Mesendoderm (in vitro differentiated cells): ENCODE measurements around the gene TAF4B.
A peak's percentile ranks its signal among the peaks of the same experiment; 100 is the strongest.

Source experiments
- DNase-seq: peaks from one replicate; pipeline ENCODE4 v3.0.0; 2013
- H2AK5ac ChIP-seq: 2 replicates; pipeline ENCODE4 v1.6.1; 2013; ENCODE audit warnings: low read length, inconsistent platforms
- H2BK120ac ChIP-seq: 2 replicates; pipeline ENCODE4 v1.6.1; 2013; ENCODE audit warnings: low read depth, mild to moderate bottlenecking, low read length, moderate library complexity, mixed read lengths
- H2BK15ac ChIP-seq: replicated peaks from 2 replicates; pipeline ENCODE4 v1.6.1; 2013; ENCODE audit warnings: low read depth, mild to moderate bottlenecking, moderate library complexity
- H2BK5ac ChIP-seq: 2 replicates; pipeline ENCODE4 v1.6.1; 2013; ENCODE audit warnings: low read length, inconsistent platforms
- H3K18ac ChIP-seq: 2 replicates; pipeline ENCODE4 v1.6.1; 2013; ENCODE audit warnings: mild to moderate bottlenecking, low read length, mixed read lengths
- H3K23ac ChIP-seq: one replicate; pipeline ENCODE4 v1.6.1; 2013; ENCODE audit warnings: low read length
- H3K27ac ChIP-seq: 2 replicates; pipeline ENCODE4 v1.5.1; 2013; ENCODE audit warnings: low read depth, mild to moderate bottlenecking, inconsistent platforms, low read length, moderate library complexity
- H3K27me3 ChIP-seq: 2 replicates; pipeline ENCODE4 v1.6.1; 2013; ENCODE audit warnings: low read length, control low read depth, mild to moderate bottlenecking, inconsistent platforms; ENCODE audit not compliant: insufficient read depth, poor library complexity
- H3K36me3 ChIP-seq: 2 replicates; pipeline ENCODE4 v1.6.1; 2013; ENCODE audit warnings: low read length, inconsistent platforms; ENCODE audit not compliant: control insufficient read depth, insufficient read depth
- H3K4ac ChIP-seq: one replicate; pipeline ENCODE4 v1.6.1; 2013; ENCODE audit warnings: low read depth, mild to moderate bottlenecking, low read length, moderate library complexity
- H3K4me1 ChIP-seq: 2 replicates; pipeline ENCODE4 v1.6.1; 2013; ENCODE audit warnings: low read depth, low read length, inconsistent platforms; ENCODE audit not compliant: control insufficient read depth
- H3K4me2 ChIP-seq: 2 replicates; pipeline ENCODE4 v1.6.1; 2013; ENCODE audit warnings: low read length
- H3K4me3 ChIP-seq: 2 replicates; pipeline ENCODE4 v1.5.1; 2013; ENCODE audit warnings: mild to moderate bottlenecking, low read length
- H3K56ac ChIP-seq: one replicate; pipeline ENCODE4 v1.6.1; 2013; ENCODE audit warnings: low read length
- H3K79me1 ChIP-seq: 2 replicates; pipeline ENCODE4 v1.6.1; 2013; ENCODE audit warnings: low read length, inconsistent platforms
- H3K79me2 ChIP-seq: 2 replicates; pipeline ENCODE4 v1.6.1; 2013; ENCODE audit warnings: mild to moderate bottlenecking, low read length; ENCODE audit not compliant: control insufficient read depth, insufficient read depth
- H3K9ac ChIP-seq: 2 replicates; pipeline ENCODE4 v1.6.1; 2013; ENCODE audit warnings: low read length, inconsistent platforms
- H4K5ac ChIP-seq: one replicate; pipeline ENCODE4 v1.6.1; 2013; ENCODE audit warnings: low read length
- H4K8ac ChIP-seq: one replicate; pipeline ENCODE4 v1.6.1; 2013; ENCODE audit warnings: low read depth, mild to moderate bottlenecking, control low read depth, low read length, moderate library complexity
- WGBS: extraction: QIAGEN DNeasy Blood & Tissue Kit; methylation state at CpG from one replicate; pipeline ENCODE4 v1.1.7; 2013; ENCODE audit warnings: low lambda C conversion rate, missing lambda C conversion rate; ENCODE audit not compliant: insufficient coverage; ENCODE audit errors: extremely low coverage; 5-methylcytosine and 5-hydroxymethylcytosine counted together

The TAF4B gene

DNA sequence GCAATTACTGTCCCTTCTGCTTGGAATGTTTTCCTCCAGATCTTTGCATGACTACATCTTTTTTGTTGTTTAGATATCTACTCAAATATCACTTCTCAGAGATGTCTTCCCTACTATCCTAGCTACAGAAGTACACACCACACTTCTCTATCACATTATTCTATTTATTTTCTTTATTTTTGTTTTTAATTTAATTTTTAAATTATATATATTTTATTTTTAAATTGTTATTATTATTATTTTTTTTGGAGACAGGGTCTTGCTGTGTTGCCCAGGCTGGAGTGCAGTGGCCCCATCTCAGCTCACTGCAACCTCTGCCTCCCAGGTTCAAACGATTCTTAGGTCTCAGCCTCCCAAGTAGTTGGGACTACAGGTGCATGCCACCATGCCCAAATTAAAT lies 106.7 kb downstream of the TAF4B start:
- no peak overlapping the region for H3K9ac ChIP-seq
- no peak overlapping the region for H3K4me3 ChIP-seq
- no peaks in the 10 kb centered on the region for H3K4me1 ChIP-seq
- H4K5ac ChIP-seq, result no peak overlapping the region
- H2BK15ac ChIP-seq, result no peak overlapping the region
- H3K27me3 ChIP-seq, result no peaks in the 10 kb centered on the region
- H2BK120ac ChIP-seq, result no peak overlapping the region
- no peak overlapping the region for H3K56ac ChIP-seq
- H2BK5ac ChIP-seq, result no peak overlapping the region
- no peak for DNase-seq
- no peaks in the 10 kb centered on the region for H3K36me3 ChIP-seq
- H2AK5ac ChIP-seq, result no peak overlapping the region
- H3K23ac ChIP-seq, result no peak overlapping the region
- H3K4ac ChIP-seq, result no peak overlapping the region
- H3K4me2 ChIP-seq, result no peak overlapping the region
- H4K8ac ChIP-seq, result no peak overlapping the region
- H3K79me2 ChIP-seq, result no peaks in the 10 kb centered on the region
- no peaks in the 10 kb centered on the region for H3K79me1 ChIP-seq
- no CpG with 5 or more reads among the region's 1 CpG for WGBS
- H3K18ac ChIP-seq, result no peak overlapping the region
- no peak overlapping the region for H3K27ac ChIP-seq

DNA sequence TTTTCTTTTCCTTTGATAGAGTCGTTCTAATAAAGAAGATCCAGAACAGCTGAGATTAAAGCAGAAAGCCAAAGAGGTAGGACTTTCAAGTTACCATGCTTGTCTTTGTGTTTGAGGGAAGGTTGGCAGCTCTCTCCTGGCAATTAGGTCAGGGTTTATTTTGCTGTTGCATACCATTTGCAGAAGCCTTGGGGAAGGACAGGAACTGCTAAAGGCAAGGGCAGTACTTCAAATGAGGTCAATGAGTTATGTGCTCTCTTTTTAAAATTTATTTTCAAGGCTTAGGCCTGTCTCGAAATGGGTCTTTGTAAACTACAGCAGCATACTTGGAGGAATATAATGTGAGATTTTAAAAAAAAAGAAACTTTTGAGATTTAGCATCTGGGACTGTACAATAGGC lies 108.9 kb downstream of the TAF4B start:
- no peak overlapping the region for H3K4me3 ChIP-seq
- H2BK120ac ChIP-seq, result no peak overlapping the region
- H4K8ac ChIP-seq, result no peak overlapping the region
- H3K23ac ChIP-seq, result peak overlapping the region; percentile 45
- no peak overlapping the region for H2AK5ac ChIP-seq
- H3K36me3 ChIP-seq, result no peaks in the 10 kb centered on the region
- H3K4ac ChIP-seq, result no peak overlapping the region
- no peaks in the 10 kb centered on the region for H3K4me1 ChIP-seq
- DNase-seq, result peak; percentile 44
- no peak overlapping the region for H4K5ac ChIP-seq
- H3K27me3 ChIP-seq, result no peaks in the 10 kb centered on the region
- H3K56ac ChIP-seq, result peak overlapping the region; percentile 42
- H3K18ac ChIP-seq, result peak overlapping the region; percentile 75
- no peak overlapping the region for H3K27ac ChIP-seq
- no peak overlapping the region for H3K9ac ChIP-seq
- no peaks in the 10 kb centered on the region for H3K79me1 ChIP-seq
- no peak overlapping the region for H2BK15ac ChIP-seq
- no CpG with 5 or more reads among the region's 2 CpGs for WGBS
- no peak overlapping the region for H3K4me2 ChIP-seq
- H3K79me2 ChIP-seq, result no peaks in the 10 kb centered on the region
- H2BK5ac ChIP-seq, result no peak overlapping the region

DNA sequence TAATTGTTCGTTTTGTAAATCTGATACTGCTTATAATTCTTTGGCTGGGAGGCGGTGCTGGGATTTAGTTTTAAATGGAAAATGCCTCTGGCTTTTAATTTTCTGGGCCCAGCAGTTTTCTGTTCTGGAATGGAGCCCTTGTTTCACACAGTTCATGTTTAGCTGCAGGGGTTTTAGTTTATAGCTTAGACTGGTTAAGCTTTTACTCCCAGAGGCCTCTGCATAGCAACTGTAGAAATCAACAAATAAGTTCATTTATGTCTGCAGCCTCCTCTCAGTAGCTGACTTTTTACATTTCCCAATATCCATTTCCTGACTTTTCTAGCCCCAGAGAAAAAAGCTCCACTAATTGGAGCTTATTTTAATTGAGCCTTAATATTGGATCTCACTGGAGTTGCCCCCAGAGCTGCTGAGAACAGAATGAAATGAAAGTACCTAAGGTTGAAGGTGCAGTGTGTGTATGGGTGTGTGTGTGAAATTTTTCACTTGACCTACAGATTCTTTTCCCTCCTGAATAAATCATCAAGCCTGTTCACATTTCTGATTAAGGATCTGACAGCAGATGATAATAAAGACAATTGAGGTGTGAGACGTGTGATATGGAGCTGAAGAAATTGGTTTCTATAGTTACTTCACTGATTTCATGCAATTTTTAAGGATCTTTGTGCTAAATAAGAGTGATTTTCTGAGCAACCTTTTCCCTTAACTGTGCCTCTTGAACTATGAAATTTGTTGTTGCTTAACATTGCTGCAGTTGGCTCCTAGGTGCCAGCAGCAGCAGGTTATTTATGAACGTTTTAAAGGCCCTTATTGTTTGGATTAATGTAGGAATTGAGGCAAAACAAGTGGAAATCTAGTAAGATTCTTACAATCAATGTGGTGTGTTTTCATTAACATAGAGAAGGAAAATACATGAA lies 109.6 kb downstream of the TAF4B start:
- Histone ChIP-seq H4K5ac (no peak overlapping the region), H3K27ac (peak overlapping the region; percentile 70)
- WGBS, result no CpG with 5 or more reads among the region's 4 CpGs

DNA sequence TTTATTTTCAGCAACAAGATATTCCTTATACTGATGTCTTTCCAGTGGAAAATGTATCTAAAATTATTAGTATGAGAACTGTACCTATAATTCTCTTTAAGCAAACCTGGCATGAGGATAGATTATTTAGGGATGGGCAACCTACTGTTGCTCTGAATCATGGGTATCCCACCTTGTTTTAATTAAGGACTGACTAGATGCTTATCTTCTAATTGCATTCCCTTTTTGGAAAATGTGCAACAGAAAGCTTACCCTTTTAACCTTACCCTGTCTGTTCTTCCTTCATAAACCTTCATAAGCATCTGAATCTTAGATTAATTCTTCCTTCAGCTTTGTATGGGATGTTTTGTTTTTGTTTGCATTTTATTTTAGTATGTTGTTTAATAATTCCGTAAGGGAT lies 110.3 kb downstream of the TAF4B start:
- Histone ChIP-seq H3K4me2 (no peak overlapping the region), H3K18ac (no peak overlapping the region), H3K4me1 (no peaks in the 10 kb centered on the region), H3K36me3 (no peaks in the 10 kb centered on the region), H3K79me2 (no peaks in the 10 kb centered on the region), H2BK15ac (no peak overlapping the region), H3K27ac (no peak overlapping the region), H3K79me1 (no peaks in the 10 kb centered on the region), H3K56ac (no peak overlapping the region), H4K8ac (no peak overlapping the region), H2AK5ac (no peak overlapping the region), H3K27me3 (no peaks in the 10 kb centered on the region), H2BK5ac (no peak overlapping the region), H4K5ac (no peak overlapping the region), H3K9ac (no peak overlapping the region), H3K4me3 (no peak overlapping the region), H2BK120ac (no peak overlapping the region), H3K4ac (no peak overlapping the region), H3K23ac (no peak overlapping the region)
- no CpG with 5 or more reads among the region's 1 CpG for WGBS
- no peak for DNase-seq

More for the DNA sequence above, 109.6 kb downstream of the TAF4B start:
- DNase-seq, result peak; percentile 26
- Histone ChIP-seq H2BK15ac (no peak overlapping the region), H3K36me3 (no peaks in the 10 kb centered on the region), H3K79me1 (no peaks in the 10 kb centered on the region), H3K9ac (no peak overlapping the region), H3K56ac (no peak overlapping the region), H3K4me2 (no peak overlapping the region), H3K79me2 (no peaks in the 10 kb centered on the region), H4K8ac (peak overlapping the region; percentile 39), H3K4me3 (no peak overlapping the region), H3K18ac (peak overlapping the region; percentile 75), H3K4me1 (no peaks in the 10 kb centered on the region), H2AK5ac (no peak overlapping the region), H3K4ac (no peak overlapping the region), H2BK5ac (no peak overlapping the region), H3K27me3 (no peaks in the 10 kb centered on the region), H3K23ac (no peak overlapping the region), H2BK120ac (peak overlapping the region; percentile 45)

DNA sequence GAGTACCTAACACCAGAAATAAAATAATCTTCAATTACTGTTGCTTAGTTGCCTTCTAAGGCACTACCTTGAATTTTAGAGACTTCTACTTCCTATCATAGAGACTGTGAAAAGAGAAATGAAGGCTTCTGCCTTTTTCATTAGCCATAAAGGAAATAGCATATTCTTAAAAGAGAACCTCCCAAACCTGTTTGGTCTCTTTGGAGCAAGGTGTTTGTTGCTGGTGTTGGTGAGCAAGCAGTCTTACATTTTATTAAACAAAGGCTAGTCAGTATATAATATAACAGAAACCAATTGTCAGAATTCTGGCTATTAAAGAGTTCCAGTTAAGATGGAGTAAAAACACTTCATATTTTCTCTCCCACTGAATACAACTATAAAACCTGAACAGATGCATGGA lies 116.4 kb downstream of the TAF4B start:
- Histone ChIP-seq H3K79me1 (no peaks in the 10 kb centered on the region), H3K56ac (no peak overlapping the region), H4K8ac (no peak overlapping the region), H3K27ac (no peak overlapping the region), H2BK5ac (no peak overlapping the region), H2BK120ac (no peak overlapping the region), H3K36me3 (no peaks in the 10 kb centered on the region), H3K4me1 (peaks cover 2% of the 10 kb centered on the region), H3K4me3 (no peak overlapping the region), H3K9ac (no peak overlapping the region), H4K5ac (no peak overlapping the region), H2BK15ac (no peak overlapping the region), H3K18ac (no peak overlapping the region), H3K4ac (no peak overlapping the region), H3K79me2 (no peaks in the 10 kb centered on the region), H3K27me3 (no peaks in the 10 kb centered on the region), H3K23ac (no peak overlapping the region), H3K4me2 (no peak overlapping the region), H2AK5ac (no peak overlapping the region)
- DNase-seq, result peak; percentile 33

DNA sequence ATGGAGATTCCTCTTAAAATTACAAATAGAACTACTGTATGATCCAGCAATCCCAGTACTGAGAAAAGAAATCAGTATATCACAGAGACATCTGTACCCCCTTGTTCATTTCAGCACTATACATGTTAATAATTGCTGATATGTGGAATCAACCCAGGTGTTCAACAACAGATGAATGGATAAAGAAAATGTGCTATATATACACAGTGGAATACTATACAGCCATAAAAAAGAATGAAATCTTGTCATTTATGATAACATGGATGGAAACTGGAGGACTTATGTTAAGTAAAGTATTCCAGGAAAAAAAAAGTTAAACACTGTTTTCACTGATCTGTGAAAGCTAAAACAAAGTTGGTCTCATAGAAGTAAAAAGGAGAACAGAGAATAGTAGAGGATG lies 124.7 kb downstream of the TAF4B start:
- no peak for DNase-seq

More for the DNA sequence above, 124.7 kb downstream of the TAF4B start:
- H3K18ac ChIP-seq, result no peak overlapping the region
- no peaks in the 10 kb centered on the region for H3K79me2 ChIP-seq
- H2BK15ac ChIP-seq, result no peak overlapping the region
- no peak overlapping the region for H3K4me2 ChIP-seq
- H3K4ac ChIP-seq, result no peak overlapping the region
- no peaks in the 10 kb centered on the region for H3K36me3 ChIP-seq
- H2AK5ac ChIP-seq, result no peak overlapping the region
- H3K9ac ChIP-seq, result no peak overlapping the region
- H3K4me3 ChIP-seq, result no peak overlapping the region
- H4K5ac ChIP-seq, result no peak overlapping the region
- H3K23ac ChIP-seq, result no peak overlapping the region
- no peaks in the 10 kb centered on the region for H3K79me1 ChIP-seq
- H2BK5ac ChIP-seq, result no peak overlapping the region
- H3K27ac ChIP-seq, result no peak overlapping the region
- no peaks in the 10 kb centered on the region for H3K4me1 ChIP-seq
- H3K56ac ChIP-seq, result no peak overlapping the region
- no peak overlapping the region for H4K8ac ChIP-seq
- no peak overlapping the region for H2BK120ac ChIP-seq
- H3K27me3 ChIP-seq, result no peaks in the 10 kb centered on the region
